ENCODE measurements around the gene AMD1.
A peak's percentile ranks its signal among the peaks of the same experiment; 100 is the strongest.

AMD1 gene

DNA sequence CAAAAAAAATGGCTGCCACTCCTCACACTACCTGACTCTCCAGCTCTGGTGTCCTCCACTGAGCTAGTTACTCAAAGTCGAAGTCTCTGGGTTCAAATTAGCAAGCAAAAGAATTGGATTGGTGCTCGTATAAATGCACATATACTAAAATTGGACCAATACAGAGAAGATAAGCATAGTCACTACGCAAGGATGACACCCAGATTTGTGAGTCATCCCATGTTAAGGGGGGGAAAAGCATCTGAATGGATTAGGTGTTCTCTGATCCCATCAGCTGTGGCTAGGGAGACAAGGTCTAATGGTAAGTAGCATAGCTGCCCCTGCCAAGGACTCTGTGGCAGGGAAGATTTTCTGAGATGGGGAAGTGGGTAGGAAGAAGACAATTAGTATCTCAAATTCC lies 18.3 kb upstream of the AMD1 start:
- Histone ChIP-seq H3K4me3 (ENCODE audit: low read depth, low read length) (no peak overlapping the region), H3K27ac (ENCODE audit: low read depth, low read length) (no peak overlapping the region), H2AFZ (ENCODE audit: low read length, unreplicated experiment) (no peak overlapping the region), H3K36me3 (ENCODE audit: insufficient read depth, low read length) (no peaks in the 10 kb centered on the region), H3K79me2 (ENCODE audit: control insufficient read depth, insufficient read depth, low read length, unreplicated experiment) (no peaks in the 10 kb centered on the region), H3K27me3 (ENCODE audit: insufficient read depth, low read length) (no peaks in the 10 kb centered on the region), H3K4me1 (ENCODE audit: control insufficient read depth, insufficient read depth, low read length, unreplicated experiment) (no peaks in the 10 kb centered on the region)

DNA sequence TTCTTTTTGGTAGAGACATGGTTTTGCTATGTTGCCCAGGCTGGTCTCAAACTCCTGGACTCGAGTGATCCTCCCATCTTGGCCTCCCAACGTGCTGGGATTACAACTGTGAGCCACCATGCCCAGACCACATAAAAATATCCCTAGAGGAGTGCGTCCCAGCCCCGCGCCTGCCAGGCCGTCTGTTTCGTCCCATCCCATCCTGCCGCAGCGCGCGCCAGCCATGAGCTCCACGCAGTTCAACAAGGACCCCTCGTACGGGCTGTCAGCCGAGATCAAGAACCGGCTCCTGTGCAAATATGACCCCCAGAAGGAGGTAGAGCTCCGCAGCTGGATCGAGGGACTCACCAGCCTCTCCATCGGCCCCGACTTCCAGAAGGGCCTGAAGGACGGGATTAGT lies 16.6 kb upstream of the AMD1 start:
- Histone ChIP-seq H3K36me3 (ENCODE audit: insufficient read depth, low read length) (no peaks in the 10 kb centered on the region), H3K4me1 (ENCODE audit: control insufficient read depth, insufficient read depth, low read length, unreplicated experiment) (no peaks in the 10 kb centered on the region), H3K27me3 (ENCODE audit: insufficient read depth, low read length) (no peaks in the 10 kb centered on the region), H3K79me2 (ENCODE audit: control insufficient read depth, insufficient read depth, low read length, unreplicated experiment) (no peaks in the 10 kb centered on the region), H3K4me3 (ENCODE audit: low read depth, low read length) (no peak overlapping the region), H2AFZ (ENCODE audit: low read length, unreplicated experiment) (no peak overlapping the region), H3K27ac (ENCODE audit: low read depth, low read length) (no peak overlapping the region)

DNA sequence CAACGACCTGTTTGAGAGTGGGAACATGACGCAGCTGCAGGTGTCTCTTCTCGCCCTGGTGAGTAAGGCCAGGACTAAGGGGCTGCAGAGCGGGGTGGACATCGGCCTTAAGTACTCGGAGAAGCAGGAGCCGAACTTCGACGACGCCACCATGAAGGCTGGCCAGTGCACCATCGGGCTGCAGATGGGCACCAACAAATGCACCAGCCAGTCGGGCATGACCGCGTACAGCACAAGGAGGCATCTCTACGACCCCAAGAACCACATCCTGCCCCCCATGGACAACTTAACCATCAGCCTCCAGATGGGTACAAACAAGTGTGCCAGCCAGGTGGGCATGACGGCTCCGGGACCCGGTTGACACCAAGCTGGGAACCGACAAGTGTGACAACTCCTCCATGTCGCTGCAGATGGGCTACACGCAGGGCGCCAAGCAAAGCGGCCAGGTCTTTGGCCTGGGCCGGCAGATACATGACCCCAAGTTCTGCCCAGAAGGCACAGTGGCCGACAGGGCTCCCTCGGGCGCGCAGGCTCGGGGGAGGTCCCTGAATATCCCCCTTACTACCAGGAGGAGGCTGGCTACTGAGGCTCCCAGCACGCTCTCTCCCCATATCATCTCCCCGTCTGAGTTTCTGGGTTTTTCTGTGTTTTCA lies 15.9 kb upstream of the AMD1 start:
- Histone ChIP-seq H3K36me3 (ENCODE audit: insufficient read depth, low read length) (no peaks in the 10 kb centered on the region), H3K27ac (ENCODE audit: low read depth, low read length) (no peak overlapping the region), H3K79me2 (ENCODE audit: control insufficient read depth, insufficient read depth, low read length, unreplicated experiment) (no peaks in the 10 kb centered on the region), H2AFZ (ENCODE audit: low read length, unreplicated experiment) (no peak overlapping the region), H3K4me1 (ENCODE audit: control insufficient read depth, insufficient read depth, low read length, unreplicated experiment) (no peaks in the 10 kb centered on the region), H3K4me3 (ENCODE audit: low read depth, low read length) (no peak overlapping the region), H3K27me3 (ENCODE audit: insufficient read depth, low read length) (no peaks in the 10 kb centered on the region)

DNA sequence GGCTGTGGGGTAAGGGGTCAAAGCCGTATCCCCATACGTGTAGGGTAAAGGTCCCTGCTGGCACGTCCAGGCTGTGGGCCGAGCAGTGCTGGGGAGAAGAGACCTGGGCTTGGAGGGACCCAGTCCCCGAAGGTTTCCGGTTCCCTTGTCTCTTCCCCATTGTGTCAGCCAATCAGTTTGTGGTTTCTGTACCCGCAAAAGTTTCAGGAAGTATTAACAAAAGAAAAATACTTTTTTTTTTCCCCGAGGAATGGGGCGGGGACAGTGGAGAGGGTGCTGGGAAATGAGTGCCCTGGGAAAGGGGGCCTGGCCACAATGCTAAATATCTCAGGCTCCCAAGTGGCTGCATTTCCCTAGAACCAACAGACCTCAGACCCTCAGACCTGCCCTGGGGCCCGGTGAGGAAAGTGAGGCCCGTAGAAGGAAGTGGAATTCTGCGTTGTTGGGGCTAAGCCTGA lies 15.2 kb upstream of the AMD1 start:
- Histone ChIP-seq H2AFZ (ENCODE audit: low read length, unreplicated experiment) (no peak overlapping the region), H3K27ac (ENCODE audit: low read depth, low read length) (no peak overlapping the region), H3K79me2 (ENCODE audit: control insufficient read depth, insufficient read depth, low read length, unreplicated experiment) (no peaks in the 10 kb centered on the region), H3K27me3 (ENCODE audit: insufficient read depth, low read length) (no peaks in the 10 kb centered on the region), H3K36me3 (ENCODE audit: insufficient read depth, low read length) (no peaks in the 10 kb centered on the region), H3K4me3 (ENCODE audit: low read depth, low read length) (no peak overlapping the region), H3K4me1 (ENCODE audit: control insufficient read depth, insufficient read depth, low read length, unreplicated experiment) (no peaks in the 10 kb centered on the region)

DNA sequence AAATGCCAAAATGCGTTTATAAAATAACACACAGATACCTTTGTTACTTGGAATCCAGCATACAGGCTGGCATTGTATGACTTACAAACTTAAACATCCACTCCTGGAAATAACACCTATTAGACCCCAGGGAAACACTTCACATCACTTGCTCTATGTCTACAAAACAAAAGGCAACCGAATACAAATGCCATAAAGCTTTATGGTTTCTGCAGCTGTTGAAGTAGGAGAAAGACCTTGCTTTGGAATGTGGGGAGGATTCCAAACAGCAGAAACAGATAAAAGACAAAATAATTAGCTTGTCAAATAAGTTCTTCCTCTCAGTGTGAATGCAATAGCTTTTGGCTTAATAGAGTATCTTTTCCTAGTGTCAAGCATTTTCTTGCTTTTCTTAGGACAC lies 9.8 kb upstream of the AMD1 start:
- no peaks in the 10 kb centered on the region for H3K79me2 ChIP-seq (ENCODE audit: control insufficient read depth, insufficient read depth, low read length, unreplicated experiment)
- no peak overlapping the region for H3K27ac ChIP-seq (ENCODE audit: low read depth, low read length)
- no peaks in the 10 kb centered on the region for H3K36me3 ChIP-seq (ENCODE audit: insufficient read depth, low read length)
- no peaks in the 10 kb centered on the region for H3K4me1 ChIP-seq (ENCODE audit: control insufficient read depth, insufficient read depth, low read length, unreplicated experiment)
- H2AFZ ChIP-seq (ENCODE audit: low read length, unreplicated experiment), result no peak overlapping the region
- no peaks in the 10 kb centered on the region for H3K27me3 ChIP-seq (ENCODE audit: insufficient read depth, low read length)
- no peak overlapping the region for H3K4me3 ChIP-seq (ENCODE audit: low read depth, low read length)

DNA sequence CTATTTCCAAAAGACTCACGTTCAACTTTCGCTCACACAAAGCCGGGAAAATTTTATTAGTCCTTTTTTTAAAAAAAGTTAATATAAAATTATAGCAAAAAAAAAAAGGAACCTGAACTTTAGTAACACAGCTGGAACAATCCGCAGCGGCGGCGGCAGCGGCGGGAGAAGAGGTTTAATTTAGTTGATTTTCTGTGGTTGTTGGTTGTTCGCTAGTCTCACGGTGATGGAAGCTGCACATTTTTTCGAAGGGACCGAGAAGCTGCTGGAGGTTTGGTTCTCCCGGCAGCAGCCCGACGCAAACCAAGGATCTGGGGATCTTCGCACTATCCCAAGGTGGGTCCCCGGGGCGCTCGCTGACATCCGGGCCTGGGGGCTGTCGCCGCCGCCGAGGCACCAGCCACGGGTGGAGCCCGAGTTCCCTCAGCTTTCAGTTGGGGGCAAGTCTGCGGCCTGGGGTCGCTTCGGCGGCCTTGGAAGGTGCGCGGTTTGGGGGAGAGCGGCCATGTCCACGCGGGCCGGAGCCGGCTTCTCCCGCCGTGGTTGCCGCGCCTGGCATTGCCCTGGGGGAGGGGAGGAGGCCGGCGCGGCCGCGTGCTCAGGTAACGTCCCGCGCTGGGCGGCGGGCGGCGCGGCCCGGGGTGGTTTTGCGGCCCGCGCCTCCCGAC lies 429 bp downstream of the AMD1 start:
- peaks cover 26% of the 10 kb centered on the region for H3K4me1 ChIP-seq (ENCODE audit: control insufficient read depth, insufficient read depth, low read length, unreplicated experiment)
- peak overlapping the region; percentile 61 for H2AFZ ChIP-seq (ENCODE audit: low read length, unreplicated experiment)
- peak overlapping the region; percentile 64 for H3K27ac ChIP-seq (ENCODE audit: low read depth, low read length)
- H3K4me3 ChIP-seq (ENCODE audit: low read depth, low read length), result peak overlapping the region; percentile 98
- H3K36me3 ChIP-seq (ENCODE audit: insufficient read depth, low read length), result no peaks in the 10 kb centered on the region
- H3K79me2 ChIP-seq (ENCODE audit: control insufficient read depth, insufficient read depth, low read length, unreplicated experiment), result peaks cover 52% of the 10 kb centered on the region
- no peaks in the 10 kb centered on the region for H3K27me3 ChIP-seq (ENCODE audit: insufficient read depth, low read length)

DNA sequence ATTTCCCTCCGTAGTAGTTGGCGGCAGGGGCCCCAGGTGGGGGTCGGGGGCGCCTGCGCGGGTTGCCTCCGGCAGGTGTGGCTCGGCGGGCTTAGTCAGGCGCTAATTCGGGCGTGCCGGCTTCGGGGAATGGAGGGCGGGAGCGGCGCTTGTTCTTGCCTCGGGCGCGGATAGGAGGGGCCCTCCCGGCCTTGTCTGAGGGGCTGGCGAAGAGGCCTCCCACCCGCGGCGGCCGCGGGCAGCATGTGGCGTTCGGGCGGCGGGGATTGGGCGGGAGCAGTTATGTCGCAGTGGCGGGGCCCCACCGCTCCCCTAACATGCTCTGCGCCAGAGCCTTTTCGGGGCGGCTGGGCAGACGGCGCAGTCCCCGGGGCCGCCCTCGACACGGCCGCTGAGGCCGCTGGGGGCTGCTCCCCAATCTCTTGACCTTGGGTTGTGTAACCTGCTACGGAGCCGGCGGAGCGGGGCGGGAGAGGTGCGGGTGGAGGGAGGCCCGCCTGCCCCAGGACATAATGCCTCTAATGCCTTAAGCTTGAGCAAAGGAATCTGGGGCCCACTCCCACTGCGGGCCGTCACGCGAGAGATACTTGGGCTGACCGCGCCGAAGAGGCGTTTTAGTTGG lies 1.1 kb downstream of the AMD1 start:
- Histone ChIP-seq H3K4me1 (ENCODE audit: control insufficient read depth, insufficient read depth, low read length, unreplicated experiment) (peaks cover 33% of the 10 kb centered on the region), H3K79me2 (ENCODE audit: control insufficient read depth, insufficient read depth, low read length, unreplicated experiment) (peaks cover 59% of the 10 kb centered on the region), H3K4me3 (ENCODE audit: low read depth, low read length) (peak overlapping the region; percentile 98), H2AFZ (ENCODE audit: low read length, unreplicated experiment) (peak overlapping the region; percentile 61), H3K27me3 (ENCODE audit: insufficient read depth, low read length) (no peaks in the 10 kb centered on the region), H3K27ac (ENCODE audit: low read depth, low read length) (peak overlapping the region; percentile 64), H3K36me3 (ENCODE audit: insufficient read depth, low read length) (0 out of 2 replicates have a peak, but pooled peaks cover 3% of the 10 kb centered on the region)

DNA sequence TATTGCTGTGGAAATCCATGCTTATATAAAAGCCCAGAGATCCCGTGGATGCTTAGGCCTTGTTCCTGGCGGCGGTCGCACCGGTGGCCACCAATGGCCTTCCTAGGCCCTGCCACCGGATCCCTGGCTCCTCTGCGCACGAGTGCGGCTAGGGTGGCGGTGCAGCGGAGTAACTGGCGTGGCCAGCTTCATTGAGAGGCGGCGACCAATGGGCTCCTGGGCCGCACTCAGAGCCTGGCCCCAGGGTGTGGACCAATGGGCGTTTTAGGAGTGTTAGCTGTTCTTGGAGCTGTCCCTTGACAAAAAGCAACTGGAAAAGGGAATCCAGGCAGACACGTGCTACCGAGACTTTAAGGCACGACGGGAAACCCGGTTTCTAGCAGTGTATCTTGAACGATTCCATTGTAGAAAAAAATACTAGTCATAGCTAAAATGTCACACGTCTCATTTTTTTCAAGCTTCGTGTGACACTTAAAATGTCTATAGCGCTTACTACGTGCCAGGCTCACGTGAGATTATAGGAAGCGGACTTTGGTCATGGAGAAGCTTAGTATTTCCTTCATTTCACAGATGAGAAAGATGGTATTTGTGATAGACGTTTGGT lies 1.7 kb downstream of the AMD1 start:
- peak overlapping the region; percentile 8 for H2AFZ ChIP-seq (ENCODE audit: low read length, unreplicated experiment)
- H3K79me2 ChIP-seq (ENCODE audit: control insufficient read depth, insufficient read depth, low read length, unreplicated experiment), result peaks cover 65% of the 10 kb centered on the region
- no peaks in the 10 kb centered on the region for H3K27me3 ChIP-seq (ENCODE audit: insufficient read depth, low read length)
- H3K4me3 ChIP-seq (ENCODE audit: low read depth, low read length), result peak overlapping the region; percentile 98
- 0 out of 2 replicates have a peak, but pooled peaks cover 3% of the 10 kb centered on the region for H3K36me3 ChIP-seq (ENCODE audit: insufficient read depth, low read length)
- H3K4me1 ChIP-seq (ENCODE audit: control insufficient read depth, insufficient read depth, low read length, unreplicated experiment), result peaks cover 36% of the 10 kb centered on the region
- H3K27ac ChIP-seq (ENCODE audit: low read depth, low read length), result peak overlapping the region; percentile 64

DNA sequence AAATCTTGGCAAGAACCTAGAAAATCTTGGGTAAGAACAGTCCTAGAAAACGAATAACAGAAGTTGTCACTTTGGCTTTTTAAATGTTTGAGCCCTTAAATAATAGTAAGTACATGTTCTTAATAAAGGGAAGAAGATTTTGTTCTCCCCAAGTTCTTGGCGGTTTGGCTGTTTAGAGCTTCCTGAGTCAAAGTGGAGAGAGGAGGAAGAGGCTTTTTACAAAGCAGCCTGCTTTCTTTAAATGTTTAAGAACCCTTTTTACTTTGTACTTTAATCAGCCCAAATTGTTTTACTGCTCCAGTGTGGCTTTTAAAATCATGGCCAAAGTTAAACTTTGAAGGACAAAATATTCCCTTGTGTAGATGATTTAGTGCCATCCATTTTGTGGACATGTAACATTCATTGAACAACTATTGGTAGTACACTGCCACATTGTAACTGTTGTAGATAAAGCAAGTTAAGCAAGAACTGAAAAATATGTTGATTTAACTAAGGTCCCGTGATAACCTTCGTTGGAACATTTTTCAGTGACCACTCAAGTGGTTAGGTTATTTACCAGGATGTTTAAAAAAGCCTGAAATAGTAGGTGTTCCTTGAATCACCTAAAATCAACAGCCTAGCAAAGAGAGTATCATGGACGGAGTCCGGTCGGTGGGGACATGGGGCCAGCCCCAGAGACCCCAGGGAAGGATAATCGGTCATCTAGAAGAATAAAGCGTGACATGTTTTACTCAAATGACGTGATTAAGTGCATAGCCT lies 2.4 kb downstream of the AMD1 start:
- Histone ChIP-seq H3K36me3 (ENCODE audit: insufficient read depth, low read length) (0 out of 2 replicates have a peak, but pooled peaks cover 3% of the 10 kb centered on the region), H3K4me3 (ENCODE audit: low read depth, low read length) (peak overlapping the region; percentile 98), H3K27ac (ENCODE audit: low read depth, low read length) (peak overlapping the region; percentile 64), H3K79me2 (ENCODE audit: control insufficient read depth, insufficient read depth, low read length, unreplicated experiment) (peaks cover 72% of the 10 kb centered on the region), H2AFZ (ENCODE audit: low read length, unreplicated experiment) (peak overlapping the region; percentile 8), H3K4me1 (ENCODE audit: control insufficient read depth, insufficient read depth, low read length, unreplicated experiment) (peaks cover 43% of the 10 kb centered on the region), H3K27me3 (ENCODE audit: insufficient read depth, low read length) (no peaks in the 10 kb centered on the region)

DNA sequence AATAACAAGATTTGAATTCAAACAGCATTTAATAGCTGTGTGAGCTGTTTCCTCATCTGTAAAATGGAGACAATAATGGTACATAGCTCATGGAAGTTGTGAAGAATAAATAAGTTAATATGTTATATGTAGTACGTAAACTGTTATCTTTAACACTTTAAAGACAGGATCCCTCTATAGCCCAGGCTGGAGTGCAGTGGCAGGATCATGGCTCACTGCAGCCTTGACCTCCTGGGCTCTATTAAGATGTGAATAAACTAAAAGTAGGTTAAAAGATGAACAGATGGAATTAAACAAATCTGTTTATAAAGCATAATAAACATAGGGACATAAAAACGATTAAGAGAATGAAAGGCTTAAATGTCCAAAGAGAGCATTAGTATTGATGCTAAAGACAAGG lies 3.0 kb downstream of the AMD1 start:
- Histone ChIP-seq H3K4me1 (ENCODE audit: control insufficient read depth, insufficient read depth, low read length, unreplicated experiment) (peaks cover 49% of the 10 kb centered on the region), H3K4me3 (ENCODE audit: low read depth, low read length) (peak overlapping the region; percentile 98), H3K27ac (ENCODE audit: low read depth, low read length) (peak overlapping the region; percentile 64; the same call in 1 of the 2 replicates)

More for the DNA sequence above, 3.0 kb downstream of the AMD1 start:
- Histone ChIP-seq H2AFZ (ENCODE audit: low read length, unreplicated experiment) (no peak overlapping the region), H3K36me3 (ENCODE audit: insufficient read depth, low read length) (0 out of 2 replicates have a peak, but pooled peaks cover 3% of the 10 kb centered on the region), H3K79me2 (ENCODE audit: control insufficient read depth, insufficient read depth, low read length, unreplicated experiment) (peaks cover 78% of the 10 kb centered on the region), H3K27me3 (ENCODE audit: insufficient read depth, low read length) (no peaks in the 10 kb centered on the region)

Measured in ACC112 (cell line).